Measurements from ENCODE around the gene CDC20B.

Gene CDC20B

GRCh38 chr5:55172937-55173686 lies at the start of gene CDC20B:
Gene CDC20B (minus strand): TSS chr5:55173177. CDS start chr5:55173000, 177 bp downstream.
- DNase-seq = peak; percentile 6 to 45 (median 24)

- no peak for DNase-seq
These were observed 49.4 kb upstream of the CDC20B start for GRCh38 chr5:55222092-55222984.

GRCh38 chr5:55220433-55221185 lies 47.6 kb upstream of the CDC20B start:
- no peak for DNase-seq

- DNase-seq = no peak
These were observed 46.8 kb upstream of the CDC20B start for GRCh38 chr5:55219770-55220169.

GRCh38 chr5:55218967-55219366 lies 46.0 kb upstream of the CDC20B start:
- DNase-seq = no peak

GRCh38 chr5:55211184-55211874 lies 38.4 kb upstream of the CDC20B start:
- no peak for DNase-seq

GRCh38 chr5:55205001-55205400 lies 32.0 kb upstream of the CDC20B start:
- no peak for DNase-seq

- DNase-seq = no peak
These were observed 18.2 kb upstream of the CDC20B start for GRCh38 chr5:55191165-55191564.

- DNase-seq = no peak
These were observed 15.9 kb upstream of the CDC20B start for GRCh38 chr5:55188656-55189540.

GRCh38 chr5:55187370-55187769 lies 14.4 kb upstream of the CDC20B start:
- DNase-seq = no peak

- DNase-seq = no peak
These were observed 7.0 kb upstream of the CDC20B start for GRCh38 chr5:55180016-55180415.

- DNase-seq = no peak
These were observed 4.1 kb upstream of the CDC20B start for GRCh38 chr5:55177078-55177477.

GRCh38 chr5:55176176-55176818 lies 3.3 kb upstream of the CDC20B start:
- DNase-seq = no peak

- no peak for DNase-seq
These were observed 2.8 kb upstream of the CDC20B start for GRCh38 chr5:55175781-55176175.

GRCh38 chr5:55173687-55174230 lies 782 bp upstream of the CDC20B start:
- no peak for DNase-seq

- DNase-seq = peak in 2 of 4 experiments; percentile 11 to 23
These were observed 702 bp downstream of the CDC20B start for GRCh38 chr5:55172051-55172899.

GRCh38 chr5:55171471-55171870 lies 1.5 kb downstream of the CDC20B start:
- no peak for DNase-seq

GRCh38 chr5:55162666-55163065 lies 10.3 kb downstream of the CDC20B start:
- DNase-seq = no peak

GRCh38 chr5:55160493-55161209 lies 12.3 kb downstream of the CDC20B start:
- no peak for DNase-seq
